Neural progenitor cell (in vitro differentiated cells): ENCODE results near the gene ZKSCAN4.

Source experiments
- CTCF ChIP-seq: fragments of 200-600 bp; sonication (generic); IDR thresholded peaks from 2 replicates; pipeline ENCODE4 v1.5.1; 2017; ENCODE audit warnings: antibody characterized with exemption, mild to moderate bottlenecking
- EZH2 ChIP-seq: fragments of 200-600 bp; sonication (generic); IDR thresholded peaks from 2 replicates; pipeline ENCODE4 v1.6.1; 2017; ENCODE audit warnings: antibody characterized with exemption, mild to moderate bottlenecking, moderate library complexity
- EZH2phosphoT487 ChIP-seq: fragments of 200-600 bp; sonication (generic); IDR thresholded peaks from 2 replicates; pipeline ENCODE4 v1.6.1; 2017; ENCODE audit warnings: antibody characterized with exemption

- TF ChIP-seq CTCF (no peak), EZH2phosphoT487 (no peak), EZH2 (no peak)
Measured at GRCh38 chr6:28225056-28225834, 26.8 kb downstream of the ZKSCAN4 start, which contains the start of gene ZSCAN9.
